Calu3 (cell line): ENCODE data around the gene KRTAP5-6. TPM values are rescaled to one million over a fixed set of nuclear protein-coding genes. Genes with fewer than 3 reads are reported as not detected.

Experiments
- BruUV-seq: library from RNA; stranded (reverse); fragments of 400-500 nt; replicated peaks from 2 replicates; lab custom pipeline; 2021; lab: Mats Ljungman, UMichigan
- CTCF ChIA-PET: fragments of 300-600 bp; sonication (Branson Sonifier 250); formaldehyde crosslinking; loops from one replicate; lab custom pipeline; 2022; ENCODE audit warnings: antibody characterized with exemption; lab: Charles Lee
- DNase-seq: peaks from one replicate; pipeline ENCODE4 v3.0.0; 2022
- H3K27ac Mint-ChIP-seq: one replicate; pipeline ENCODE4 v1.8.0; 2022; ENCODE audit warnings: mixed read lengths; ENCODE audit not compliant: unreplicated experiment
- H3K27me3 Mint-ChIP-seq: one replicate; pipeline ENCODE4 v1.8.0; 2022; ENCODE audit warnings: mixed read lengths; ENCODE audit not compliant: unreplicated experiment
- H3K36me3 Mint-ChIP-seq: one replicate; pipeline ENCODE4 v1.8.0; 2022; ENCODE audit warnings: mild to moderate bottlenecking, moderate library complexity, mixed read lengths; ENCODE audit not compliant: insufficient read depth, unreplicated experiment
- H3K4me1 Mint-ChIP-seq: one replicate; pipeline ENCODE4 v1.8.0; 2022; ENCODE audit warnings: mild to moderate bottlenecking, low read depth, mixed read lengths; ENCODE audit not compliant: unreplicated experiment
- H3K4me3 Mint-ChIP-seq: one replicate; pipeline ENCODE4 v1.8.0; 2022; ENCODE audit warnings: mild to moderate bottlenecking, low read depth, moderate library complexity, mixed read lengths; ENCODE audit not compliant: unreplicated experiment
- H3K9me3 Mint-ChIP-seq: one replicate; pipeline ENCODE4 v1.8.0; 2022; ENCODE audit warnings: low read depth, mixed read lengths; ENCODE audit not compliant: unreplicated experiment
- intact Hi-C: fragments of 100-400 bp; cut with micrococcal nuclease; formaldehyde crosslinking; loops from one replicate; pipeline ENCODE4 v1.10.0; 2022; ENCODE audit not compliant: unreplicated experiment
- total RNA-seq: library from RNA; stranded (reverse); gene quantifications from 2 replicates; pipeline ENCODE4 v1.2.3, GENCODE V29; 2022
- TF ChIP-seq, protein P1 (sequence below): fragments of 200-600 bp; IDR thresholded peaks from one replicate; pipeline ENCODE4 v1.8.0; 2022; ENCODE audit warnings: antibody characterized with exemption; ENCODE audit not compliant: unreplicated experiment

Gene KRTAP5-6
- total RNA-seq, 1 experiment from 2014 or later: not detected

DNA sequence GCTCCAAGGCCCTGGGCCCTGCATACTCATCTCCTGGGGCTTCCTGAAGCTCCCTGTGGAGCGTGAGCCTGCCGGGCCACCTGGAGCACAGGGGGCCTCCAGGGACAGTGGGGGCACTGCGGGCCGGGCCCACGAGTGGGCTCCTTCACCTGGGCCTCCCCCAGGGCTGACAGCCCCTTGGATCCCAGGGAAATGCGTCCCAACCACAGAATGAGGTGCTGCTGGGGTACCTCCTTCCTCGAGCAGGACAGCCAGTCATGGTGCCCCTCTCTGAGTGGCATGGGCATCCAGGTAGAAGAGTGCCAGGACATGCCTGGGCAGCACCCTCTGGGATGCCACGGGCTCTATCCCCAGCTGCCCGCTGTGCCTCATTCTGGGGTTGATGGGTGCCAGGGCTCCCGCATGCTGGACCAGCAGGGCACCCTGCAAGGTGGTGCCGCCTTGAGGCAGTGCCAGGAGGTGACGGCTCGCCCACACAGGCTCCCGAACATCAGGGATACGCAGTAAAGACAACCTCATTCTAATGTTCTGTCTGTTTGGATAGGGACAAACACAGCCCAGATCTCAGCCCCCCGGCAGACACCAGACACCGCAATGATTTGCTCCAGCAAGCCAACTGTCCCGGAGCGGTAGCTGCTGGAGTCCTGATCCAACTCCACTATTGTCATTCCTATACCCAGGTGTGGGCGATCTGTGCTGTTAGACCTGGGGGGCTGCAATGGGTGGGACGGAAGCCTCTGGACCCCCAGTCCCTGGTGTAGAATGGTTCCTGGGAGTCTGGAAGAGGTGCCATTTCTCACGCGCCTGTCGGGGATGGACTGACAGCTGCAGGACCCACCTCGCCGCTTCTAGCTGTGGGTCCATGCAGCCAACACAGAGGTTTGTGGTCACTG lies 41.6 kb upstream of the KRTAP5-6 start:
- Mint-ChIP-seq H3K27ac (no peak overlapping the region), H3K9me3 (no peaks in the 10 kb centered on the region), H3K4me3 (no peak overlapping the region), H3K4me1 (no peaks in the 10 kb centered on the region), H3K36me3 (no peaks in the 10 kb centered on the region), H3K27me3 (peaks cover 90% of the 10 kb centered on the region)
- TF ChIP-seq, protein P1, sequence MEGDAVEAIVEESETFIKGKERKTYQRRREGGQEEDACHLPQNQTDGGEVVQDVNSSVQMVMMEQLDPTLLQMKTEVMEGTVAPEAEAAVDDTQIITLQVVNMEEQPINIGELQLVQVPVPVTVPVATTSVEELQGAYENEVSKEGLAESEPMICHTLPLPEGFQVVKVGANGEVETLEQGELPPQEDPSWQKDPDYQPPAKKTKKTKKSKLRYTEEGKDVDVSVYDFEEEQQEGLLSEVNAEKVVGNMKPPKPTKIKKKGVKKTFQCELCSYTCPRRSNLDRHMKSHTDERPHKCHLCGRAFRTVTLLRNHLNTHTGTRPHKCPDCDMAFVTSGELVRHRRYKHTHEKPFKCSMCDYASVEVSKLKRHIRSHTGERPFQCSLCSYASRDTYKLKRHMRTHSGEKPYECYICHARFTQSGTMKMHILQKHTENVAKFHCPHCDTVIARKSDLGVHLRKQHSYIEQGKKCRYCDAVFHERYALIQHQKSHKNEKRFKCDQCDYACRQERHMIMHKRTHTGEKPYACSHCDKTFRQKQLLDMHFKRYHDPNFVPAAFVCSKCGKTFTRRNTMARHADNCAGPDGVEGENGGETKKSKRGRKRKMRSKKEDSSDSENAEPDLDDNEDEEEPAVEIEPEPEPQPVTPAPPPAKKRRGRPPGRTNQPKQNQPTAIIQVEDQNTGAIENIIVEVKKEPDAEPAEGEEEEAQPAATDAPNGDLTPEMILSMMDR: no peak
- BruUV-seq: no TSS peak
- CTCF ChIA-PET: no interaction called here
- intact Hi-C loops: no loop called here
- DNase-seq: no peak

DNA sequence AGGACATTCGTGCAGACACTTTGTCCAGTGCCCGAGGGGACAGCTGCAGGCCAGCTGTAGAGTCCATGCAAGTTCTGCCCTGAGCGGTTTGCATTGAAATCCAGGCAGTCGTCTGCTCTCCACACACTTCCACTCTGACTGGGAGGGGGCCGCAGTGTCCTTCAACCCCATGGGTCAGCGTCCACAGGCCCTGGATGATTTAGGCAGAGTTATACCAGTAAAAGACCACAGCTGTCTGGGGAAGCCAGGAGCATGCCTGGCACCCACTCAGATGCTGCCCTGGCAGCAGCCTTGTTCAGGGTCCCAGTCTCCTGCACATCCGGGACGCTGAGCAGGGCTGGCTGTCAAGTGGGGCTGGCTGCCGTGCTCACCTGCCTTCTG lies 40.9 kb upstream of the KRTAP5-6 start:
- TF ChIP-seq, protein P1: no peak
- Mint-ChIP-seq H3K4me3 (no peak overlapping the region), H3K27me3 (peaks cover 90% of the 10 kb centered on the region), H3K36me3 (no peaks in the 10 kb centered on the region), H3K27ac (no peak overlapping the region), H3K4me1 (no peaks in the 10 kb centered on the region), H3K9me3 (no peaks in the 10 kb centered on the region)
- intact Hi-C loops: no loop called here
- DNase-seq: no peak
- CTCF ChIA-PET: no interaction called here
- BruUV-seq: no TSS peak

DNA sequence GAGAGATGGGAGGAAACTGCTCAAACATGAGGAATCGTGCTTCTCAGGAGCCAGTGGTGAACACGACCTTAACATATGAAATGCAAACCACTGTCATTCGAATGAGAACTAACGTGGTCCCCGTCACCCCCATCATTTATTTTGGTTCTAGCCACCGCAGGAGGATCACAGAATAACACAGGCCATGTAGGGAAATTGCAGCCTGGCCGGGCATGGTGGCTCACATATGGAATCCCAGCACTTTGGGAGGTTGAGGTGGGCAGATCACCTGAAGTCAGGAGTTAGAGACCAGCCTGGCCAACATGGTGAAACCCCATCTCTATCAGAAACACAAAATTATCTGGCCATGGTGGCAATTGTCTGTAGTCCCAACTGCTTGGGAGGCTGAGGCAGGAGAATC lies 40.3 kb upstream of the KRTAP5-6 start:
- TF ChIP-seq, protein P1: no peak
- DNase-seq: no peak
- Mint-ChIP-seq H3K27me3 (peaks cover 89% of the 10 kb centered on the region), H3K36me3 (no peaks in the 10 kb centered on the region), H3K27ac (no peak overlapping the region), H3K9me3 (no peaks in the 10 kb centered on the region), H3K4me3 (no peak overlapping the region), H3K4me1 (no peaks in the 10 kb centered on the region)
- BruUV-seq: no TSS peak
- CTCF ChIA-PET: no interaction called here
- intact Hi-C loops: no loop called here

GRCh38 chr11:1659506-1659905 lies 37.5 kb upstream of the KRTAP5-6 start:
- BruUV-seq: no TSS peak
- Mint-ChIP-seq H3K27ac (no peak overlapping the region), H3K27me3 (peaks cover 85% of the 10 kb centered on the region), H3K4me1 (no peaks in the 10 kb centered on the region), H3K9me3 (no peaks in the 10 kb centered on the region), H3K36me3 (no peaks in the 10 kb centered on the region), H3K4me3 (no peak overlapping the region)
- TF ChIP-seq, protein P1: no peak
- no peak for DNase-seq
- CTCF ChIA-PET: no interaction called here
- intact Hi-C loops: no loop called here
